GM19193 (cell line): ENCODE measurements around the gene FBXO47.

Experiments
- POLR2A ChIP-seq: IDR thresholded peaks from 4 replicates; pipeline ENCODE4 v1.6.1; 2011; ENCODE audit not compliant: insufficient read depth, insufficient read length; ENCODE audit errors: extremely low read depth

Gene FBXO47

GRCh38 chr17:38900978-38901656 is 66.1 kb downstream of the FBXO47 start:
- TF ChIP-seq POLR2A, result no peak

GRCh38 chr17:38899421-38899820 is 67.8 kb downstream of the FBXO47 start:
- no peak for TF ChIP-seq POLR2A

GRCh38 chr17:38898812-38899348 is 68.3 kb downstream of the FBXO47 start:
- peak; percentile 22 for TF ChIP-seq POLR2A

GRCh38 chr17:38898291-38898679 is 68.9 kb downstream of the FBXO47 start:
- no peak for TF ChIP-seq POLR2A

- no peak for TF ChIP-seq POLR2A
Observed at GRCh38 chr17:38897671-38898290, 69.4 kb downstream of the FBXO47 start.

- no peak for TF ChIP-seq POLR2A
Observed at GRCh38 chr17:38897176-38897575, 70.0 kb downstream of the FBXO47 start.

GRCh38 chr17:38896346-38896954 is 70.8 kb downstream of the FBXO47 start:
- no peak for TF ChIP-seq POLR2A

GRCh38 chr17:38894276-38894675 is 72.9 kb downstream of the FBXO47 start:
- no peak for TF ChIP-seq POLR2A

- no peak for TF ChIP-seq POLR2A
Observed at GRCh38 chr17:38893607-38894006, 73.6 kb downstream of the FBXO47 start.

- TF ChIP-seq POLR2A, result no peak
Observed at GRCh38 chr17:38893113-38893512, 74.1 kb downstream of the FBXO47 start.

GRCh38 chr17:38892620-38893019 is 74.6 kb downstream of the FBXO47 start:
- no peak for TF ChIP-seq POLR2A

GRCh38 chr17:38892083-38892482 is 75.1 kb downstream of the FBXO47 start:
- TF ChIP-seq POLR2A, result no peak

- no peak for TF ChIP-seq POLR2A
Observed at GRCh38 chr17:38891441-38891840, 75.8 kb downstream of the FBXO47 start.

GRCh38 chr17:38890410-38890746 is 76.8 kb downstream of the FBXO47 start:
- no peak for TF ChIP-seq POLR2A

- no peak for TF ChIP-seq POLR2A
Observed at GRCh38 chr17:38889745-38890409, 77.3 kb downstream of the FBXO47 start.

GRCh38 chr17:38888842-38889241 is 78.4 kb downstream of the FBXO47 start:
- TF ChIP-seq POLR2A, result no peak

- no peak for TF ChIP-seq POLR2A
Observed at GRCh38 chr17:38886643-38887010, 80.6 kb downstream of the FBXO47 start.
